KOPT-K1 (cell line): ENCODE measurements around the gene EPAS1.
A peak's percentile ranks its signal among the peaks of the same experiment; 100 is the strongest.

Experiments used
- H3K27ac ChIP-seq: fragments of 200-600 bp; sonication (generic); 2 replicates; pipeline ENCODE4 v1.5.1; 2016; ENCODE audit warnings: antibody characterized with exemption, mild to moderate bottlenecking, low read depth, low read length; ENCODE audit not compliant: poor library complexity, severe bottlenecking
- H3K36me3 ChIP-seq: fragments of 200-600 bp; sonication (generic); 2 replicates; pipeline ENCODE4 v1.5.1; 2017; ENCODE audit warnings: antibody characterized with exemption, mild to moderate bottlenecking, low read length, moderate library complexity; ENCODE audit not compliant: insufficient read depth
- H3K9me3 ChIP-seq: fragments of 200-600 bp; sonication (generic); 2 replicates; pipeline ENCODE4 v1.5.1; 2017; ENCODE audit warnings: antibody characterized with exemption, low read length, mild to moderate bottlenecking; ENCODE audit not compliant: insufficient read depth, poor library complexity, severe bottlenecking

Gene EPAS1

GRCh38 chr2:46333912-46334311 lies 36.7 kb downstream of the EPAS1 start:
- H3K27ac ChIP-seq: no peak overlapping the region

DNA sequence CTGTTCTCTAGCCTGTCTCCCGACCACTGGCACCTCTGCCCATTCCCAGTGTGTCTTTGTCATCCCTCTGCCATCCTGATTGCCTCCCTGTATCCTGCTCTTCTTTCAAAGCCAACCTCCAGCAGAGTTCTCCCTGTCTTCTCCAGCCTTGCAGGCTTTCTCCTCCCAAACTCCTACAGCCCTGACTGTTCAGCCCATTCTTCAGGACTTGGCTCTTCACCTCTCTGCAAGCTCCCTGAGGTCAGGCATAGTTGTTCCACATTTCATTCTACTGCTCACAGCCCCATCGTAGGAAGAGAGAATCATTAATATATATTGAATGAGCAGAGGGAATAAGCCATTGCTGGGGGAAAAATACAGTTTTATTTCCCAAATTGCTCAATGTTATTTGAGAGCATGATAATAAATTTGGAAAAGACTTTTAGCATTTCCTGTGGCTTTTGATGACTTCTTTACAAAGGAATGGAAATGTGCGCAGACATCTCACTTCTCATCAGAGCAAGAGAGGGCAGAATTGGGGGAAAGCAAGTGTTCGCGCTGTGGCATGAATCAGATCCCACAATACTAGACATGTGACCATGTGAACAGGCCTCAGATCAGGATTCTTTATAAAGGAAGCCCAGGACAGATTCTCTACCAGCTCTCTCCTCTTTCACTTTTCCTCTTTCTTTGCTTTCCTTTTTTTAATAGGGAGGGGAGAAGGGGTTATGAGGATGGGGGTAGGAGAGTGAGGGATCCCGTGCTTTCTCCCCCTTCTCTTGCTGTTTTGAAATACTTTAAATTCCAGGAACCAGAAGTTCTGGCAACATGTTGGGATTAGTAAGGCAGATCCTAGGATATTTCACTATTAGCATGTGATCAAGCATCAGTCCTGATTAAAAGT lies 37.4 kb downstream of the EPAS1 start:
- Histone ChIP-seq H3K27ac (no peak overlapping the region), H3K9me3 (no peaks in the 10 kb centered on the region), H3K36me3 (no peaks in the 10 kb centered on the region)

More at GRCh38 chr2:46333912-46334311, 36.7 kb downstream of the EPAS1 start:
- H3K36me3 ChIP-seq: no peaks in the 10 kb centered on the region
- H3K9me3 ChIP-seq: no peaks in the 10 kb centered on the region

DNA sequence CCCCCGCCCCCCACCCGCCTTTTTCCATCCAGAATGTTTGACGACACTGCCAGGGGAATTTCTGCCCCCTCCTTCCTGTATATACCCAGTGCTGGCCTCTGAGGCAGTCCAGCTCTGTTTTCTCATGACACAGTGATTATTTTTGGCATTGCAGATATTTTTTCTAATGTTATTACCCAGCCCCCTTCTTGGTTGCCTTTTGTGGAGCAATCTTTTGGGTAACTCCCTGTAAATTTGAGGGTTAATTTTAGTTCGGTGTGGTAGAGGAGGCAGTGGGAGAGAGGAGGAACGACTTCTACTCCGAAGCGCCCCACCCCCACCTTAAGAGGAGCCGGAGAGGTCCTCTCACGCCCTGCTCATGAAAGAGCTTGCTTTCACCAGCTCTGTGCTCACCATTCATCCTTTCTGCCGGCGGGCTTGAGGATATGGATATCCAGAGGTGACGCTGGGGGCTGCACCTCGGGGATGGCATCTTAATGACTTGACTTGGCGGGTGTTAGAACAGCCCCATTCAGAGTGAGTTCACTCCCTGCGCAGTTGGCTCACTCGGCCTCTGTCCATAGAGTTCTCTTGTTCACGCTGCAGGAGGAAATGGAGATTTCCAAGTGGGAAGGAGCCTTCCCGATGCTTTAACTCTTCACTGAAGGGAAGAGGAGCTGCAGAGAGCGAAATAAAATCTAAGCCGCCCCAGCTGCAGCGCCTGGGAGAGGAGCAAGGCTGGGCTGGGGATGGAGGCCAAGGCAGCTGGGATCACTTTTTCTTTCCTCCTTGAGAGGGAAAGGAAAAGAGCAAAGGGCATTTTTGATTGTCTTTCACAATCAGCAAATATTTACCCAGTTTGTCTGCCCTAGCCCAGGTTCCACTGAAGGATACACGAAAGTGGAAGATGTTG lies 38.4 kb downstream of the EPAS1 start:
- Histone ChIP-seq H3K27ac (peak overlapping the region; percentile 19), H3K36me3 (no peaks in the 10 kb centered on the region), H3K9me3 (no peaks in the 10 kb centered on the region)

DNA sequence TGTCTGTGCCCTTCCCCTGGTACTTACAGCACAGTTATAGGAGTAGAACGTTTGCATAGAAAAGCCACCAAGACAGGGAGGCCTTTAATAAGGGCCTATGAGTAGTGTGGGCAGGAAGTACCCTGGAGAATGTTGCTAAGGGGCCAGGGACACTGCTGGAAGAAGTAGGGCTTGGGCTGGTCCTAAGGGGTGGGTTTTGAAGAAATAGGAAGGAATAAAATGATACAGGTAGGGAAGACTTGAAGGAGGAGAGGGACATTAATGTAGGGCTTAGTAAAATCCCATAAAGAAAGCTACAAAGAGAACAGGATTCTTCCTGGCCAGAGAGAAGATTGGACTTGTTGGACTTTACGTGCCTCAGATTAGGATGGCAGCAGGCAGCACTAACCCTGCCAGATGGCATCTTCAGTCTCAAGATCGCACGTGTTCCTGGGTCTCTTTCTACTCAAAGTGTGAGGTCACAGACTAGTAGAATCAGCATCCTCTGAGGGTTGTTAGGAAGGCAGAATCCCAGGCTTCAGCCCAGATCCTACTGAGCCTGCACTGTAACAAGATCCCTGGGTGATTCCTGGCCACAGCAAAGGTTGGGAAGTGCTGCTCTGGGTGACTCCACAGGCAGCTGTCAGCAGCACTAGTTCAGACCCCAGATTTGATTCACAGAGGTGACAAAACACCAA lies 39.2 kb downstream of the EPAS1 start:
- no peaks in the 10 kb centered on the region for H3K9me3 ChIP-seq
- no peaks in the 10 kb centered on the region for H3K36me3 ChIP-seq
- H3K27ac ChIP-seq: peak overlapping the region; percentile 19

DNA sequence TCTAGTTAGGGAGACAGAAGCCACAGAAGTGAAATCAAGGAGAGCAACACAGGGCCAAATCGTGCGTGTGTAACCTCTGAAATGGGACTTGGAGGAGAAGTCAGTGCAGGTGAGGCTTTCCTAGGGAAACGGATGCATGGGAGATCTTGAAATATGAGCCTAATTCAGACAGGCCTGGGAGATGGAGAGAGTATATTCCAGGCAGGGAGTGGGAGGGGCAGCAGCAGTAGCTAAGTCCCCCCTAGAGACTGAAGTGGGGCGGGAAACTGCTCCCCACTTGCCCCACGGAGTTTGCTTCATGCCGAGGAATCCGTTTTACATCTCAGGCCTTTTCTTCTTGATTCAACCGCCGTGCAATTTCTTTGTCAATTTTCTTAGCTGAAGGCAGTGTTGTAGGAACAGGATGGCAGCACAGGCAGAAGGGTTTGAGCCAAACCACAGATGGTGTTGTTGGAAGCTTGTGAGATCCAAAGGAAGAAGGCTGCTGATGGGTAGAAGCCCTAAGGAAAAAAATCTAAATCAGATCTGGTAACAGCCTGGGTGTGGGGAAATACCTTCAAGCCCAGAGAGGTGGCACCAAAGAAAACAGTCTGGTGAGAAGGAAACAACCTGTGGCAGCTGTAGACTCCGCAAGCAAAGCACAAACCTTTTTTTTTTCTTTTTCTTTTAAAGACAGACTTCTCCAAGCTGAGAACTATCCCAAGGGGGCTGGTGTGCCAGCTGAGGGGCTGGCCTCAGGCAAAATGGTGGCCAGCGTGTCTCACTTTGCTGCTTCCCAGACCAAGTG lies 40.2 kb downstream of the EPAS1 start:
- no peaks in the 10 kb centered on the region for H3K36me3 ChIP-seq
- no peaks in the 10 kb centered on the region for H3K9me3 ChIP-seq
- H3K27ac ChIP-seq: peak overlapping the region; percentile 19

- no peaks in the 10 kb centered on the region for H3K36me3 ChIP-seq
- no peaks in the 10 kb centered on the region for H3K9me3 ChIP-seq
- no peak overlapping the region for H3K27ac ChIP-seq
Observed at GRCh38 chr2:46338674-46339073, 41.5 kb downstream of the EPAS1 start.

GRCh38 chr2:46339200-46339599 lies 42.0 kb downstream of the EPAS1 start:
- no peaks in the 10 kb centered on the region for H3K36me3 ChIP-seq
- no peaks in the 10 kb centered on the region for H3K9me3 ChIP-seq
- no peak overlapping the region for H3K27ac ChIP-seq

DNA sequence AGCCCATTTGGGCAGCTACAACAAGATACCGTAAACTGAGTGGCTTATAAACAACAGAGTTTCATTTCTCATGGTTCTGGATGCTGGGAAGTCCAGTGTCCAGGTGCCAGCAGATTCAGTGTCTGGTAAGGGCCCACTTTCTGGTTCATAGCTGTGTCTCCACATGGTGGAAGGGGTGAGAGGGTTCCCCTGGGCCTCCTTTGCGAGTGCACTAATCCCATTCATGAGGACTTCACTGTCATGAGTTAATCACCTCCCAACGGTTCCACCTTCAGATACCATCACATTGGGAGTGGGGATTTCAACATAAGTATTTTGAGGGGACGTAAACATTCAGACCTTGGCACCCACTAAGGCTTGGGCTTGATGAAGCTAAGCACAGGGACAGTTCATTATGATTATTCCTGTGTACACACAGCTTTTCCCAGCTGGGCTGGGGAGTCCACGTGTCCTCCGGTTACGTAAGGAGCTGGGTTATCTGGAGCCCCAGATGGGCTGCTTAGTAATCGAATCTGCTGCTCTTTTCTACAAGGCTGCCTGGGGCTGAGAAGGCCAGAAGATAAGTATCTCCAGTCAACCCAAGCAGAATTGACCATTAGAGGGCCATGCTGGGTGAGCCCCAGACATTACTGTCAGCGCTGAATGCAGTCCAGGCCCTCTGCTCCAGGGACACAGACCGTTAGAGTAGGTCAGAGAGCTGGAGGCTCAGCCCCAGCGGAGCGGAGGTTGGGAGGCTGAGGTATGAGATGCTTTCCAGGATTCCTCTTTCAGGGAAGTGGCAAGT lies 42.7 kb downstream of the EPAS1 start:
- Histone ChIP-seq H3K36me3 (no peaks in the 10 kb centered on the region), H3K27ac (no peak overlapping the region), H3K9me3 (no peaks in the 10 kb centered on the region)

- H3K36me3 ChIP-seq: no peaks in the 10 kb centered on the region
- H3K27ac ChIP-seq: no peak overlapping the region
- H3K9me3 ChIP-seq: no peaks in the 10 kb centered on the region
Observed at GRCh38 chr2:46340740-46341420, 43.7 kb downstream of the EPAS1 start.

DNA sequence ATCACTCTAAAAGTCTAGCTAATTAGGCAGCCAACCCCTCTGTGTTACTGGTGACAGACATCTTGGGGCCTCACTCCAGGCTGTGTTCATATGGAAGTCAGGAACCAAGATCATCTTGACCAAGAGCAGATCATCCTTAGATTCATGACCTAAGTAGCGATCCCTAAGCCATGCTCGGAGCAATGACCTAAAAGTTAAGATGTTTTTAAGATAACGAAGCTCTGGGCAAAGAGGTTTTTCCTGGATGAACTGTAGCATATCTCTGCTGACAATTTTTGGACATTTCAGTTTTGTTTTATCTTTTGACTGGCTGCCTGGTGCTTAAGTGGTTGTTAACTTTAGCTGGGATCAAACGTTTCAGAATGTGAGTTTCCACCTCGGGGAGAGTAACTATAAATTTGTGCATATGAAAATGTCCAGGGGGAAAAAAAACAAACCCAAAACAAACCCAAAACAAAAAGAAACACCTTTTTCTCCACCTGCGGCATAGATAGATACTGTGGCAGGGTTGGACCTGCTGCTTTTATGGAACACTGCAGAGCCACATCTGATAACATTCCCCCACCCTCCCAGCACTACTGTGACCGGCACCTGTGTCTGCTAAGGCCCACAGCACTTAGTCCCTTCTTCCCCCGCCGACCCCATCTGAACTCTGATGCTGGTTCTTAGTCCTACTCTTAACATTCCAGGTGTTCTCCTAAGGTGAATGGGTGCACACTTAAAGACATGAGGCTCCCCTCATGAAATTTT lies 45.5 kb downstream of the EPAS1 start:
- Histone ChIP-seq H3K27ac (no peak overlapping the region), H3K36me3 (no peaks in the 10 kb centered on the region), H3K9me3 (no peaks in the 10 kb centered on the region)

GRCh38 chr2:46344706-46345105 lies 47.5 kb downstream of the EPAS1 start:
- Histone ChIP-seq H3K9me3 (no peaks in the 10 kb centered on the region), H3K27ac (no peak overlapping the region), H3K36me3 (no peaks in the 10 kb centered on the region)

GRCh38 chr2:46345775-46346174 lies 48.6 kb downstream of the EPAS1 start:
- H3K27ac ChIP-seq: no peak overlapping the region
- H3K36me3 ChIP-seq: no peaks in the 10 kb centered on the region
- no peaks in the 10 kb centered on the region for H3K9me3 ChIP-seq

DNA sequence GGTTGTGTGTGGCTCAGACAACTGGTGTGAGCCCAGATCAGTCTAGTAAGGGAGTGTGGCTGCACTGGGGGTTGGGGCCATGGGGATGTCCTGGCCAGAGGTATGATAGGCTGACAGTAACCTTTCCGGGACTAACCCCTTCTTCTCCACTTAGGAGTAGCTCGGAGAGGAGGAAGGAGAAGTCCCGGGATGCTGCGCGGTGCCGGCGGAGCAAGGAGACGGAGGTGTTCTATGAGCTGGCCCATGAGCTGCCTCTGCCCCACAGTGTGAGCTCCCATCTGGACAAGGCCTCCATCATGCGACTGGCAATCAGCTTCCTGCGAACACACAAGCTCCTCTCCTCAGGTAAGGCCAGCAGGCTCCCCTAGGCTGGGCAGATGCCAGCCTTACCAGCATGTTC lies 49.5 kb downstream of the EPAS1 start:
- Histone ChIP-seq H3K36me3 (no peaks in the 10 kb centered on the region), H3K27ac (peak overlapping the region; percentile 91), H3K9me3 (no peaks in the 10 kb centered on the region)
